Liver (tissue), 3 donors: ENCODE measurements around the gene FMR1NB.

ENCODE experiments used
- CTCF ChIP-seq: fragments of 150-350 bp; IDR thresholded peaks from 2 replicates; pipeline ENCODE4 v1.5.1; 2017; ENCODE audit warnings: improper control_type of control experiment, low read depth, low read length; ENCODE audit not compliant: missing input control
- EGR1 ChIP-seq, 2 donors: IDR thresholded peaks; 2 replicates each; pipeline ENCODE4 v1.6.1; 2016 to 2018; ENCODE audit warnings: antibody characterized with exemption in 2 of 2, low read depth in 2 of 2
- RAD21 ChIP-seq, 2 donors: IDR thresholded peaks; 2 replicates each; pipeline ENCODE4 v1.6.1; 2016; ENCODE audit warnings: antibody characterized with exemption in 2 of 2, mild to moderate bottlenecking in 2 of 2
- REST ChIP-seq: IDR thresholded peaks from 2 replicates; pipeline ENCODE4 v1.6.1; 2016; ENCODE audit warnings: antibody characterized with exemption, mild to moderate bottlenecking
- RXRA ChIP-seq, 2 donors: IDR thresholded peaks; 2 replicates each; pipeline ENCODE4 v1.6.1; 2017 to 2018; ENCODE audit warnings: antibody characterized with exemption in 2 of 2, mild to moderate bottlenecking in 1 of 2
- YY1 ChIP-seq: IDR thresholded peaks from 2 replicates; pipeline ENCODE4 v1.6.1; 2016; ENCODE audit warnings: antibody characterized with exemption, mild to moderate bottlenecking
- TF ChIP-seq, protein P1 (sequence below): IDR thresholded peaks from 2 replicates; pipeline ENCODE4 v1.6.1; 2016; ENCODE audit warnings: antibody characterized with exemption
- donor health status: healthy.
- donor health status: healthy.

DNA sequence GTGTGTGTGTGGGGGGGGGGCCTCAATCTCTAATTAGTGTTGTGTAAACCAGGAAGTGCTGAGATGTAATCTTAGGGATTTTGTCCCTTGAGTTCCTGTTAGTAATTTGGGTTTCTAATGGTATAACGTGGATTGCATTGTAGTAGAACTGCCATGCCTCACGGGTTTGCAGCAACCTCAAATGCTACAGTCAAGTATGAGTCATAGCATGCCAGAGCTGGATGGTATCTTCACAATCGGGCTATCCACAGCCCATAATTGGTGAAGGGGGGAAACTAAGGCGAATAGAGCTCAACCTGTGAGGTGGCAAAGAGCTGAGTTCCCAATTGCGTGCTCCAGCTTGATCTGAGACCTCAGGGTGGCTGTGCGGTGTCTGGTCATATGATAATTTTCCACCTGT is 2.2 kb upstream of the FMR1NB start:
- TF ChIP-seq EGR1 (IDR thresholded peaks at IDR 0.05; ENCODE audit: low read depth in 2 of 2) (no peak), CTCF (no peak), RAD21 (IDR thresholded peaks at IDR 0.05) (no peak), RXRA (IDR thresholded peaks at IDR 0.05) (no peak), YY1 (no peak), REST (no peak)
- TF ChIP-seq, protein P1, sequence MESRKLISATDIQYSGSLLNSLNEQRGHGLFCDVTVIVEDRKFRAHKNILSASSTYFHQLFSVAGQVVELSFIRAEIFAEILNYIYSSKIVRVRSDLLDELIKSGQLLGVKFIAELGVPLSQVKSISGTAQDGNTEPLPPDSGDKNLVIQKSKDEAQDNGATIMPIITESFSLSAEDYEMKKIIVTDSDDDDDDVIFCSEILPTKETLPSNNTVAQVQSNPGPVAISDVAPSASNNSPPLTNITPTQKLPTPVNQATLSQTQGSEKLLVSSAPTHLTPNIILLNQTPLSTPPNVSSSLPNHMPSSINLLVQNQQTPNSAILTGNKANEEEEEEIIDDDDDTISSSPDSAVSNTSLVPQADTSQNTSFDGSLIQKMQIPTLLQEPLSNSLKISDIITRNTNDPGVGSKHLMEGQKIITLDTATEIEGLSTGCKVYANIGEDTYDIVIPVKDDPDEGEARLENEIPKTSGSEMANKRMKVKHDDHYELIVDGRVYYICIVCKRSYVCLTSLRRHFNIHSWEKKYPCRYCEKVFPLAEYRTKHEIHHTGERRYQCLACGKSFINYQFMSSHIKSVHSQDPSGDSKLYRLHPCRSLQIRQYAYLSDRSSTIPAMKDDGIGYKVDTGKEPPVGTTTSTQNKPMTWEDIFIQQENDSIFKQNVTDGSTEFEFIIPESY: no peak
